ENCODE measurements around the gene PNCK. TPM values are rescaled to one million over a fixed set of nuclear protein-coding genes. Genes with fewer than 3 reads are reported as not detected.

The PNCK gene
- total and polyA plus RNA-seq, 9 donors, result 0.93 to 10.6 (median 3.5) TPM

DNA sequence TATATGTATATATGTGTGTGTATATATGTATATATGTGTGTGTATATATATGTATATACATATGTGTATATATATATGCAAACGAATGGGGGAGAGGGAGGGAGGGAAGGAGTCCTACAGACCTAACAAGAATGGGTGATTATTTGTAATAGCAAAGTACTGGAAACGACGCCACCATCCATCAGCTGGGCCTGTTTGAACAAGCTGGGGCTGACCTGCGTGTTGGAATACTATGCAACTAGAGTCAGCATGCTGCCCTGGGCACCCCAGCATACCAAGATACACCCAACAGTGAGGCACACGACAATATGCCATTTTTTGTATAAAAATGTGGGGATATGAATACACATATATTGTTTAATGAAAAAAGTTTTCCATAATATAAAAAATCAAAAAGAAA, 53.0 kb downstream of the PNCK start:
- no peak for DNase-seq
- H3K4me3 ChIP-seq (ENCODE audit: low read length), result no peak overlapping the region
- 100% methylated on average over 2 of the region's 5 CpGs for WGBS (ENCODE audit: insufficient coverage)
- no peaks in the 10 kb centered on the region for H3K4me1 ChIP-seq (ENCODE audit: control insufficient read depth, insufficient read depth, low read length)
- H3K9me3 ChIP-seq (replicated peaks; ENCODE audit: control insufficient read depth, low read depth, low read length), result no peaks in the 10 kb centered on the region
- no peaks in the 10 kb centered on the region for H3K36me3 ChIP-seq (ENCODE audit: control insufficient read depth, insufficient read depth, low read length)
- peaks cover 24% of the 10 kb centered on the region for H3K27me3 ChIP-seq (ENCODE audit: control insufficient read depth, insufficient read depth, low read length)
- no peak overlapping the region for H3K27ac ChIP-seq (ENCODE audit: low read length)

Other genes with a start within 250 kb of the PNCK start
- gene TREX2, start 227.8 kb downstream of the PNCK start, total RNA-seq, result 0.49 TPM
- gene TREX2, start 227.8 kb downstream of the PNCK start, polyA plus RNA-seq (ENCODE audit: insufficient read depth in 1 of 8, insufficient read length in 8 of 8, low replicate concordance in 1 of 8), result 1 to 10 TPM in 1 of 8 donors, under 1 TPM in 7; 0.20 to 1.3 (median 0.63) TPM
- gene HAUS7, start 203.2 kb downstream of the PNCK start, total RNA-seq, result 20.0 TPM
- 10 to 100 TPM; 27.2 to 34.3 (median 30.3) TPM for gene HAUS7, start 203.2 kb downstream of the PNCK start, polyA plus RNA-seq (ENCODE audit: insufficient read depth in 1 of 8, insufficient read length in 8 of 8, low replicate concordance in 1 of 8)
- gene BGN, start 178.8 kb downstream of the PNCK start, total RNA-seq, result 39.7 TPM
- gene BGN, start 178.8 kb downstream of the PNCK start, polyA plus RNA-seq (ENCODE audit: insufficient read depth in 1 of 8, insufficient read length in 8 of 8, low replicate concordance in 1 of 8), result 100 to 1,000 TPM in 6 of 8 donors, 10 to 100 TPM in 2; 87.7 to 238 (median 161) TPM
- gene ATP2B3, start 156.2 kb downstream of the PNCK start, total RNA-seq, result 0.18 TPM
- under 1 TPM; 0.22 to 0.56 (median 0.31) TPM for gene ATP2B3, start 156.2 kb downstream of the PNCK start, polyA plus RNA-seq (ENCODE audit: insufficient read depth in 1 of 8, insufficient read length in 8 of 8, low replicate concordance in 1 of 8)
- gene CCNQ, start 74.7 kb downstream of the PNCK start, total RNA-seq, result 14.1 TPM
- gene CCNQ, start 74.7 kb downstream of the PNCK start, polyA plus RNA-seq (ENCODE audit: insufficient read depth in 1 of 8, insufficient read length in 8 of 8, low replicate concordance in 1 of 8), result 10 to 100 TPM; 11.7 to 15.9 (median 13.2) TPM
- 0.35 TPM for gene DUSP9, start 26.6 kb downstream of the PNCK start, total RNA-seq
- under 1 TPM in 7 of 8 donors, not detected in 1; 0.11 to 0.89 (median 0.37) TPM for gene DUSP9, start 26.6 kb downstream of the PNCK start, polyA plus RNA-seq (ENCODE audit: insufficient read depth in 1 of 8, insufficient read length in 8 of 8, low replicate concordance in 1 of 8)
- gene SLC6A8, start 14.1 kb upstream of the PNCK start, total RNA-seq, result 14.6 TPM
- 10 to 100 TPM; 23.0 to 49.1 (median 32.5) TPM for gene SLC6A8, start 14.1 kb upstream of the PNCK start, polyA plus RNA-seq (ENCODE audit: insufficient read depth in 1 of 8, insufficient read length in 8 of 8, low replicate concordance in 1 of 8)
- 51.8 TPM for gene BCAP31, start 50.6 kb upstream of the PNCK start, total RNA-seq
- gene BCAP31, start 50.6 kb upstream of the PNCK start, polyA plus RNA-seq (ENCODE audit: insufficient read depth in 1 of 8, insufficient read length in 8 of 8, low replicate concordance in 1 of 8), result 10 to 100 TPM; 73.9 to 90.1 (median 76.9) TPM
- 7.2 TPM for gene ABCD1, start 51.0 kb upstream of the PNCK start, total RNA-seq
- 10 to 100 TPM in 1 of 8 donors, 1 to 10 TPM in 7; 7.7 to 11.4 (median 9.2) TPM for gene ABCD1, start 51.0 kb upstream of the PNCK start, polyA plus RNA-seq (ENCODE audit: insufficient read depth in 1 of 8, insufficient read length in 8 of 8, low replicate concordance in 1 of 8)
- gene PLXNB3, start 90.4 kb upstream of the PNCK start, total RNA-seq, result 0.89 TPM
- gene PLXNB3, start 90.4 kb upstream of the PNCK start, polyA plus RNA-seq (ENCODE audit: insufficient read depth in 1 of 8, insufficient read length in 8 of 8, low replicate concordance in 1 of 8), result 1 to 10 TPM; 2.4 to 8.9 (median 4.2) TPM
- gene SRPK3, start 107.2 kb upstream of the PNCK start, total RNA-seq, result 195 TPM
- 100 to 1,000 TPM; 145 to 273 (median 232) TPM for gene SRPK3, start 107.2 kb upstream of the PNCK start, polyA plus RNA-seq (ENCODE audit: insufficient read depth in 1 of 8, insufficient read length in 8 of 8, low replicate concordance in 1 of 8)
- 30.6 TPM for gene IDH3G, start 120.6 kb upstream of the PNCK start, total RNA-seq
- gene IDH3G, start 120.6 kb upstream of the PNCK start, polyA plus RNA-seq (ENCODE audit: insufficient read depth in 1 of 8, insufficient read length in 8 of 8, low replicate concordance in 1 of 8), result 10 to 100 TPM; 49.7 to 62.4 (median 54.4) TPM
- gene SSR4, start 120.9 kb upstream of the PNCK start, total RNA-seq, result 188 TPM
- gene SSR4, start 120.9 kb upstream of the PNCK start, polyA plus RNA-seq (ENCODE audit: insufficient read depth in 1 of 8, insufficient read length in 8 of 8, low replicate concordance in 1 of 8), result 100 to 1,000 TPM in 7 of 8 donors, 10 to 100 TPM in 1; 95.6 to 148 (median 131) TPM
- gene PDZD4, start 156.7 kb upstream of the PNCK start, total RNA-seq, result 1.6 TPM
- 1 to 10 TPM; 2.1 to 6.3 (median 3.8) TPM for gene PDZD4, start 156.7 kb upstream of the PNCK start, polyA plus RNA-seq (ENCODE audit: insufficient read depth in 1 of 8, insufficient read length in 8 of 8, low replicate concordance in 1 of 8)
- 0.84 TPM for gene L1CAM, start 212.4 kb upstream of the PNCK start, total RNA-seq
- 10 to 100 TPM in 1 of 8 donors, 1 to 10 TPM in 7; 1.6 to 12.0 (median 3.7) TPM for gene L1CAM, start 212.4 kb upstream of the PNCK start, polyA plus RNA-seq (ENCODE audit: insufficient read depth in 1 of 8, insufficient read length in 8 of 8, low replicate concordance in 1 of 8)
- 0.84 TPM for gene AVPR2, start 230.9 kb upstream of the PNCK start, total RNA-seq
- 1 to 10 TPM in 2 of 8 donors, under 1 TPM in 6; 0.49 to 1.2 (median 0.79) TPM for gene AVPR2, start 230.9 kb upstream of the PNCK start, polyA plus RNA-seq (ENCODE audit: insufficient read depth in 1 of 8, insufficient read length in 8 of 8, low replicate concordance in 1 of 8)

Data from muscle of leg (tissue), 11 donors.